SW480 (cell line): ENCODE measurements around the gene CFAP77.
"Not testable (repeated sequence)": the region's sequence is repeated elsewhere in the genome, so short reads cannot be mapped to it uniquely, and the experiment has no call there.

Source experiments
- DNase-seq: peaks from one replicate; pipeline ENCODE4 v3.0.0-alpha.2; 2016; ENCODE audit warnings: low spot score

CFAP77 gene

GRCh38 chr9:132409828-132410528, at the start of gene CFAP77:
Gene CFAP77 (plus strand): TSS chr9:132410211. CDS start chr9:132410272, 61 bp downstream.
- no peak for DNase-seq

- DNase-seq: no peak
Measured at GRCh38 chr9:132364068-132364467, 45.9 kb upstream of the CFAP77 start.

GRCh38 chr9:132365986-132366385, 44.0 kb upstream of the CFAP77 start:
- no peak for DNase-seq

GRCh38 chr9:132366481-132366880, 43.5 kb upstream of the CFAP77 start:
- DNase-seq: no peak

GRCh38 chr9:132367613-132368313, 42.2 kb upstream of the CFAP77 start:
- no peak for DNase-seq

- no peak for DNase-seq
Measured at GRCh38 chr9:132369421-132369820, 40.6 kb upstream of the CFAP77 start.

GRCh38 chr9:132370592-132370991, 39.4 kb upstream of the CFAP77 start:
- no peak for DNase-seq

- DNase-seq: peak; percentile 17
Measured at GRCh38 chr9:132372177-132373095, 37.6 kb upstream of the CFAP77 start.

- DNase-seq: not testable (repeated sequence)
Measured at GRCh38 chr9:132377769-132378168, 32.2 kb upstream of the CFAP77 start.

GRCh38 chr9:132378416-132378815, 31.6 kb upstream of the CFAP77 start:
- DNase-seq: not testable (repeated sequence)

- DNase-seq: no peak
Measured at GRCh38 chr9:132381966-132382541, 28.0 kb upstream of the CFAP77 start.

- no peak for DNase-seq
Measured at GRCh38 chr9:132383462-132383883, 26.5 kb upstream of the CFAP77 start.

- DNase-seq: no peak
Measured at GRCh38 chr9:132384376-132384775, 25.6 kb upstream of the CFAP77 start.

- no peak for DNase-seq
Measured at GRCh38 chr9:132387133-132387532, 22.9 kb upstream of the CFAP77 start.

GRCh38 chr9:132390966-132391365, 19.0 kb upstream of the CFAP77 start:
- DNase-seq: no peak

- DNase-seq: no peak
Measured at GRCh38 chr9:132391449-132391848, 18.6 kb upstream of the CFAP77 start.

GRCh38 chr9:132395560-132395959, 14.5 kb upstream of the CFAP77 start:
- no peak for DNase-seq

- DNase-seq: no peak
Measured at GRCh38 chr9:132401824-132402223, 8.2 kb upstream of the CFAP77 start.

GRCh38 chr9:132404228-132404881, 5.7 kb upstream of the CFAP77 start:
- no peak for DNase-seq

- DNase-seq: peak; percentile 89
Measured at GRCh38 chr9:132406554-132407122, 3.4 kb upstream of the CFAP77 start, which contains the start of gene TTF1. Gene TTF1 (minus strand): TSS chr9:132406840. CDS start chr9:132402821, 4,019 bp downstream.

- no peak for DNase-seq
Measured at GRCh38 chr9:132407196-132407595, 2.8 kb upstream of the CFAP77 start.
